ENCODE data around the gene YPEL1.

DNA sequence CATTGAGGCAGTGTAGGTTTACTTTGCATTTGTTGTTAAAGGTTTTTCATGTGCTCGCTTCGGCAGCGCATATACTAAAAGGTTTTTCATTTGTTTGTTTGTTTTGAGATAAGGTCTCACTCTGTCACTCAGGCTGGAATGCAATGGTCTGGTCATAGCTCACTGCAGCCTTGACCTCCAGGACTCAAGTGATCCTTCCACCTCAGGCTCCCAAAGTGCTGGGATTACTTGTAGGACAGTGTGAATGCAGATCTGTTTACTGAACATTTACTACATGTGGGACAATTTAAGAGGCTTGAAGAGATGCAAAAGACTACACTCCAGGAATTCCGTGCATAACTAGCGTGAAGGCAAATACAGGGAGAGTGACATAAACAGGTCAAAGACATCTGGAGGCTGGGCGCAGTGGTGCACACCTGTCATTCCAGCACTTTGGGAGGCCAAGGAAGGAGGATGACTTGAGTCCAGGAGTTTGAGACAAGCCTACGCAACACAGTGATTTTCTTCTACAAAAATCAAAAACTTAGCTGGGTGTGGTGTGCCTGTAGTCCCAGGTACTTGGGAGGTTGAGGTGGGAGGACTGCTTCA, 34.1 kb downstream of the YPEL1 start:
- TF ChIP-seq CTCF (IDR thresholded peaks at IDR 0.05): no peak
- TF ChIP-seq POLR2A (IDR thresholded peaks at IDR 0.05): no peak
